A204.1 (cell line): ENCODE data around the gene RPL9.
A peak's percentile ranks its signal among the peaks of the same experiment; 100 is the strongest.
"Not testable (repeated sequence)": the region's sequence is repeated elsewhere in the genome, so short reads cannot be mapped to it uniquely, and the experiment has no call there.

Experiments
- FAIRE-seq: peaks from 2 replicates; lab custom pipeline; 2012; peaks lifted over from hg19 to GRCh38; lab: Jason Lieb, UNC

RPL9 gene

DNA sequence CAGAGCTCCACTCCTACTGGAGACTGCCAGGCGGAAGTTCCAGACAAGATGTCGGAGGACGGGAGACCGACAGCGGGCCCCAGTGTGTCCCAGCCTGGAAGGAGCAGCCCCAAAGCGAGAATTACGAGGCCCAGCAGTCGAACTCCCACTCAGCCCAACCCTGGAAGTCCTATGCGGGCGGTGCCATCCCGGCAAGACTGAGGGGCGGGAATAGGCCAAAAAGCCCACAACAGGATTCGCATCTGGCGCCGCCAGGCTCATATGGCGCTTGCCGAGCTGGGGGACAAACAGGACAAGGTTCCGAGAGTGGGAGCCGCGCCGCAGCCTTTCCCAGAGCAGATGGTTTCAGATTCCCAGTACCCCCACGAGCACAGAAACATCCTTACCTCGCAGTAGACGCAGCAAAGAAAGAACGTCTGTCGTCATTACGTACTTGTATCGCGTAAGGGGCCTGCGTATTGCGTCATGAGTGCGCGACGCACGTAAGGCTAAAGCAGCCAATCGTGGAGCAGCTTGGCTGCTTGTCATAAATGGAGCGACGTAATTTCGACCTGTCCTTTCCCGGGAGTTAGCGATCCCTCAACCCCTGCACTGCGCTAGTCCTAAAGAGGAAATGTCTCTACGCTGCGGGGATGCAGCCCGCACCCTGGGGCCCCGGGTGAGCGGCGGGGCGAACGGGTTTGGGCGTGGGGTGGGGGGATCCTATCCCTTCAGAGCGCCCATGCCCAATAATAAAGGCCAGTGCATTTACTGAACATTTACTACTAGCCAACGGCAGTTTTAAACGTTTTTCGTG, at the start of gene RPL9, which contains the start of gene LIAS:
Gene RPL9, minus strand, starts transcription at position 418 of the 796 bp plus-strand sequence. CDS start 483 bp downstream, outside the sequence.
Gene LIAS, plus strand, starts transcription at position 552 of the 796 bp plus-strand sequence. Its CDS starts 62 bp downstream, at position 614.
- FAIRE-seq, result peak; percentile 97

DNA sequence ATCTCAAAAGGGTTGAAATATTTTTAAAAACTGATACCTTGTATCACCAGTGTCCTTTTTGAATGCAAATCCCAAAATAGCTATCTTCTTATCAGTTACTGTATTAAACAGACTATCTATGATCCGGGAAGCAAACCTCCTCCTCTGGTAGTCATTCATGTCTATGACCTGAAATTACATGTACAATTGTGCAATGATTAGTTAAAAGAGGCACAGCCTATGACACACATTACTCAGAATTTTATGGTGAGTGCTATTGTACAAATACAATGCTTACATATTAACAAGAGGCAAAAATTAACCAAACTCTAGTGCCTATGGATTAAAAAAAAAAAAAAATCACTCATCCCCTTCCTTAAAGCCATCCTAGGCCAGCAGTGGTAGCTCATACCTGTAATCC, 46.9 kb upstream of the RPL9 start:
- no peak for FAIRE-seq

GRCh38 chr4:39504538-39504937, 45.8 kb upstream of the RPL9 start:
- FAIRE-seq, result no peak

GRCh38 chr4:39502664-39503035, 43.9 kb upstream of the RPL9 start:
- not testable (repeated sequence) for FAIRE-seq

DNA sequence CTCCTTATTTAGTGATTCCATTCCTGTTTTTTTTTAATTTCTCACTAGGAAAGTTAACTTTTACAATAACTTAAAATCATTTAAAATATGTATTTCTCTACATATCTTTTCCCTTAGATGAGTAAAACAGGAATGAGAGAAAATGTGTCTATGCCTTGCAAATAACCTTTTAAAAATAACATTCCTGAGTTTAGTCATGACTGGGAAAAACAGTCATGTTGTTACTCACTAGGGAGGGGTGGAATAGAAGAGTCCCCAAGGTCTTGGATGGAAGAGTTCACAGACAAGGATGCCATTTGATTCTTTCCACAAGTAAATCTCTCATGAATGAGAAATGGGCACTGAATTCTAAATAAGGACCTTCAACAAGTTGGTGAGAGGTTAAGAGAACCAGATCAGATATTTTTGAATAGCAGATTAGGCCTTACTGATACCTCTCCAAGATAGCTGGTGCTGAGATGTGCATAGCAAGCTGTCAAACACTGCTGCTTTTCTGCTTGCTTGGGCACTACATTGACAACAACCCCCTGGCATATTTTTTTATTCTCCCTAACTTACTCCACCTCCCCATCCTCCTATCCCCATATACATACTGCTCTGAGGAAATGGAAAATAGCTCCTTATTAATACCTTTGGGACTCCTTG, 43.4 kb upstream of the RPL9 start:
- FAIRE-seq, result peak; percentile 3

GRCh38 chr4:39498727-39499020, 40.0 kb upstream of the RPL9 start:
- no peak for FAIRE-seq

DNA sequence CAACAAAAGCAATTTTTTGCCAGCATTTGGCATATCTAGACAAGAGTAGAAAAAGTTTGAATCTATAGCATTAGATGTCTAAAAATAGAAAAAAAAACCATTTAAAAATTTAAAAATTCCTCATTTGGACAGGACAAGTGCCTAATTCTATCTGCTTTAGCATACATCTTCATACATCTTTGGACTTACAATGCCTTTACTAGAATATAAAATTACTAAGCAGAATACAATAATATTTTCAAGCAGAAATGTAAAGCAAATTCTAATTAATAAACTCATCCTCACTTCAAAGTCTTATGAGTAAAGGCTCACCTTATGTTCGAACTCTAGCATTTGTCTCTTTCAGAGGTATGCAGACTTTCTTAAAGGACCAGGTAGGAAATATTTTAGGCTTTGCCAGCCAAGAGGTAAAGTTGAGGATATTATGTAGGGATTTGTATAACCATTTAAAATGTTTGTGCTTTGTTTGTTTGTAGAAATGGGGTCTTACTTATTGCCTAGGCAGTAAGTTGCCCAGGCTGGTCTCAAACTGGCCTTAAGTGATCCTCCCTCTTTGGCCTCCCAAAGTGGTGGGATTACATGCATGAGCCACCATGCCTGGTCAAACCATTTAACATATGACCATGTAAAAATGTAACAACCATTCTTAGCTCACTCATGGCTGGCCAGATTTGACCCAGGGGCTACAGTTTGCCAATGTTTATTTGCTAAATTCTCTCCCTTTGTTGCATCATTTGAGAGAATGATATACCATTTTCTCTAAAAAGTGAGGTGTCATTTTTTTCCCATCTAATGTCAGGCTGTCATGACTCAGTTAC, 39.4 kb upstream of the RPL9 start:
- no peak for FAIRE-seq

DNA sequence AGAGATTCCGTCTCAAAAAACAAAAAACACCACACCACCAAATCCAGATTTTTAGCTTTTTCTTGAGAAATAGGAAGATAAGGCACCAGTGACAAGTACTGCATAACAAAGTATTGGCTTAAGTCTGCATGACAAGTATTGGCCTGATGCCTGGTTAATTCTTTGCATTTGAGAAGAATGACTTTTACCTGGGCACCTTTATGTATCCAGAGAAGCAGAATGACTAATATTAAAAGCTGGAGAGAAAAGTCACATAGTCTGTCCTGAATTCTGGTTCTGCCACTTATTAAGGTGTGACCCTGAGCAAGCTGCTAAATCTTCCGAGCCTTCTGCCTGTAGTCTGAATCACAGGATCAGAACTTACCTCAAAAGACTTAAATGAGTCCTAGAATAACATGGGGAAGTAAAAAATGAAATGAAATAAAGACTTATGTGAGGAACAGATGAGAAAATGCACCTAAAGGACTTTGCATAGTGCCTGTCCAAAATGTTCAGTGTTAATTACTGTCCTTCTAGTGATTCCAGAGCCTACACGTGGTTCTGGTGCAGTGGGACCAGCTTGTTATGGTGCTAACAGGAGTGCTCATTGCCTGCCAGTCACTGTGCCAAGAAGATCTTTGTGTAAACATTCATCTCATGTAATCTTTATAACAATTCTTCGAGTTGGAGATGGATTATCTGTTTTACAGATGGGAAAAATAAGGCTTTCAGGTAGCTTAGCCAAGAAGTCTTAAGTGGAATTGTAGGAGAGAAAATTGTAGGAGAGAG, 36.9 kb upstream of the RPL9 start:
- no peak for FAIRE-seq

GRCh38 chr4:39494354-39494753, 35.6 kb upstream of the RPL9 start:
- FAIRE-seq, result no peak

- no peak for FAIRE-seq
Observed at GRCh38 chr4:39490322-39490721, 31.6 kb upstream of the RPL9 start.

GRCh38 chr4:39486221-39486804, 27.6 kb upstream of the RPL9 start:
- no peak for FAIRE-seq

DNA sequence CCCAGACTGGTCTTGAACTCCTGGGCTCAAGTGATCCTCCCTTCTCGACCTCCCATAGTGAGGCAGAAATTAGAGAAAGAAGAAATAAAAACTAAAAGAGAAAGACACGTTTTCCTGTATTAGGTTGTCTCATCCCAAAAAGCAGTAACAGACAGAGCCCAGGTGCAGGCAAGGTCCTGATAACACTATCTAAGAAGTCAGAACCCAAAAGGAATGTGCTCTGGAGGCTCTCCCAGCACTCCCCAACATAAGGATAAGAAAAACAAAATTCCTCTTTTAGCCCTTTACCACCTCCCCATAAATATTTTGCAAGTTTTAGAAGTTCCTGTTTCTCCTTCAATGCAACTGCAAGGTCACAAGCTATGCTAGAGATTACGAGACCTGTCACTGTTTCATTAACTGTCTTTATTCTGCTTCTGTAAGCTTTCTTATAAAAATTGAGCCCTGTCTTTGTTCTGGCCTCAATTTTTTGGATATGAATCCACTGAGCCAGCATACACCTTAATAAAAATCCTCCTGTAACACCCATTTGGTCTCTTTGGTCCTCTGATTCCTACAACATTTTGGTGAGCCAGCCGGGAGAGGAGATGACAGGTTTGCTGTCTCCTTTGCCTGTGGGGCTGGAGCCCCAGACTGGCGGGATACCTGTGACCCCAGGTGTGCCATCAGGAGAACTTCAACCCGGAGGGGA, 26.0 kb upstream of the RPL9 start:
- FAIRE-seq, result no peak

DNA sequence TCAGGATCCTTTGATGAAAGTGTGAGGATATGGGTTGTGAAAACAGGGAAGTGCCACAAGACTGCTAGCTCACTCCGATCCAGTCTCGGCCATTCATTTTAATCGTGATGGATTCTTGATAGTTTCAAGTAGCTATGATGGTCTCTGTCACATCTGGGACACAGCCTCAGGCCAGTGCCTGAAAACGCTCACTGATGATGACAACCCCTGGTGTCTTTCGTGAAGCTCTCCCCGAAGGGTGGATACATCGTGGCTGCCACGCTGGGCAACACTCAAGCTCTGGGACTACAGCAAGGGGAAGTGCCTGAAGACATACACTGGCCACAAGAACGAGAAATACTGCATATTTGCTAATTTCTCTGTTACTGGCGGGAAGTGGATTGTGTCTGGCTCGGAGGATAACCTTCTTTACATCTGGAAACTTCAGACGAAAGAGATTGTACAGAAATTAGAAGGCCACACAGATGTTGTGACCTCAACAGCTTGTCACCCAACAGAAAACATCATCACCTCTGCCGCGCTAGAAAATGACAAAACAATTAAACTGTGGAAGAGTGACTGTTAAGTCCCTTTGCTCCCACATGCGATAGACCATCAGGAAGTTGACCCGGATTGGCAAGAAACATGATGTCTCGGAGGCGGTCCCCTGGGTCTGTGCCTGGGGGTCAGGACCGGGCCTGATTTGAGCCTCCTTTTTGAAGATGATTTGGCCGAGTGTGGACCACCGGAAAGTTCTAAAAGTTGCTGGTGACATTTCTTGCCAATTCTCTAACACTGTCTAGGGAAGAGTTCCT, 22.4 kb upstream of the RPL9 start:
- FAIRE-seq, result no peak

DNA sequence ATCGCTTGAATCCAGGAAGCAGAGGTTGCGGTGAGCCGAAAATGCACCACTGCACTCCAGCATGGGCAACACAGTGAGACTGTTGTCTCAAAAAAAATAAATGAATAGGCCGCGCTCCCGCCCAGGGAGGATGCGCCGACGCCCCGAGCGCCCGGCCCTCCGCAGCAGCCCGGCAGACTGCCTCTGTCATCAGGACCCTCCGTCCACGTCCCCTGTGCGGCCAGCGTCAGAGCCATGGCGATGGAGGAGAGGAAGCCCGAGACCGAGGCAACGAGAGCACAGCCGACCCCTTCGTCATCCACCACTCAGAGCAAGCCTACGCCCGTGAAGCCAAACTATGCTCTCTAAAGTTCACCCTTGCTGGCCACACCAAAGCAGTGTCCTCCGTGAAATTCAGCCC, 21.5 kb upstream of the RPL9 start:
- no peak for FAIRE-seq

DNA sequence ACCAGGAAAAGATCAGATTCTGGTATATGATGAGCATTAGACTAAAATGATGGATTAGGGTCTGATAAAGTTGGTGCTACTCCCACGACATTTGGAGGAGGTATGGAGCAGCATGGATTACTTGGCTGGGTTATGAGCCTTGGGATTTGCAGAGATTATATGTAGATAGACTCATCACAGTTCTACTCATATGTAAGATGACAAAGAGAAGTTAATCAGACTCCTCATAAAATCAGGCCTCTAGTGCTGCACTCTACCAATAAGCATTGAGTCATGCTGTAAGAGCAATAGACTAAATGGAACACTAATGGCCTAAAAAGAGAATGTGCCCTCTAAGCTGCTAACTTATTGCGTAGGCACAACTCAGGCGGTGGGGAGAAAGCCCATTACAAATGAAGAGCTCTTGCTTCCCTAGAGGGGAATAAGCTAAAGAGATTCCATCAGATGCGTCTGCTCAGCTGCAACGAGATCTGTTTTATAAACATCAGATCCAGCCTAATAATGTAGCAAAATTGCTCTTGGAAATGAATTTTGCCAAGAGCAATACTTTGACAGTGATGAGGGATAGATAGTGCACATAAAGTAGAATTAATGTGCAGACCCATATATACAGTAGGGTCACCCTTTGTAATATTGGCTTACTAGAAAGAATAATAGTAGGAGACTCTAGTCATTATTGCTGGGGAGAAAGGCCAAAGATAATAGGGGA, 17.6 kb upstream of the RPL9 start:
- FAIRE-seq, result no peak

DNA sequence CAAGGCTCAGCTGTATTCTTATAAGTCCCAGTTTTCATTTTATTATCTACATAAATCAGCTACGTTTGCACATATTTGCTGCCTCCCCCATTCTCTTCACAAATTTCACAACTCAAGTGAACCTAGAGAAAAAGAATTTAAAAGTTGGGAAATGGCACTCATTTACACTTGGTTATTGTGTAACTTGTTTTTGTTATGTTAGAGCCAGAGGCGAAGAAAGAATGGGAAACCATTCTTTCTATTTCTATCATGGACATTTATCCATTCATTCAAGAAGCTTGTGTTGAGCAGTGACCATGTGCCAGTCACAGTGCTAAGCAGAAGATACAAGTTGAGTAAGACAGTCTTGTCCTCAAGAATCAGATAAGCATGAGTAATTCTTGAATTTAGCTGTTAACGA, 13.7 kb upstream of the RPL9 start:
- FAIRE-seq, result no peak

- FAIRE-seq, result no peak
Observed at GRCh38 chr4:39470402-39470801, 11.7 kb upstream of the RPL9 start.

- peak; percentile 99 for FAIRE-seq
Observed at GRCh38 chr4:39469429-39470077, 10.8 kb upstream of the RPL9 start.

DNA sequence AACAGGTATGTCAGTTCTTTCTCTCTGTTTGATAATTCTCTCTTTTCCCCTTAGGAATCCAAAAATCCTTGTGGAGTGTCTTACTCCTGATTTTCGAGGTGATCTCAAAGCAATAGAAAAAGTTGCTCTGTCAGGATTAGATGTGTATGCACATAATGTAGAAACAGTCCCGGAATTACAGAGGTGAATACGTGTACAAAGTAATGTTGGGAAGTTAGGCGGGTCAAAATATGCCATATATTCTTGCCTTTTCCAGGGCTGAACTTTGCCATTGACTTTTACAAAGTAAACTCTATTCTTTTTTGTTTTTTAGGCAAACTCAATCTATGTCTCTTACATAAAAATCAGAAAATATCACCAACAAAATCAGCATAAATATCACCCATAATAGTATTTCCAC, 8.7 kb upstream of the RPL9 start:
- FAIRE-seq, result no peak
